ENCODE results near the gene LAMB2. TPM values are rescaled to one million over a fixed set of nuclear protein-coding genes. Genes with fewer than 3 reads are reported as not detected.
A peak's percentile ranks its signal among the peaks of the same experiment; 100 is the strongest.

The LAMB2 gene
- total RNA-seq = 100 to 1,000 TPM; 452 to 573 (median 527) TPM

GRCh38 chr3:49132437-49133225, at the start of gene LAMB2:
TSS of gene LAMB2 (minus strand) at chr3:49133050. CDS start at chr3:49132867, 183 bp downstream.
- peak; percentile 79 to 80 for DNase-seq
- WGBS, 2 donors = 9 to 11% methylated on average over 25 to 26 of the region's 28 CpGs
- intact Hi-C loops (cut with DNase I) = no loop called here
- Histone ChIP-seq H3K9me3 (no peaks in the 10 kb centered on the region), H3K27ac (peak within 1 kb of the TSS; percentile 82 to 94 (median 93)), H3K27me3 (no peaks in the 10 kb centered on the region), H3K4me3 (replicated peaks in 1 of 3) (peak within 1 kb of the TSS; percentile 11 to 93 (median 71)), H3K36me3 (peaks cover 17 to 22% of the 10 kb centered on the region in 2 donors), H3K4me1 (peaks cover 15 to 19% of the 10 kb centered on the region in 2 donors)
- TF ChIP-seq CTCF (IDR thresholded peaks at IDR 0.05) (peak in 1 of 6 experiments; percentile 7), POLR2A (IDR thresholded peaks at IDR 0.05) (peak in 1 of 2 donors; percentile 59)

GRCh38 chr3:49181351-49181750, 48.5 kb upstream of the LAMB2 start:
- Histone ChIP-seq H3K27me3 (no peaks in the 10 kb centered on the region), H3K36me3 (no peaks in the 10 kb centered on the region), H3K4me3 (replicated peaks in 1 of 3) (no peak overlapping the region), H3K27ac (peak overlapping the region; percentile 49 to 67 (median 65)), H3K4me1 (peaks cover 14 to 37% of the 10 kb centered on the region in 2 donors), H3K9me3 (no peaks in the 10 kb centered on the region)
- intact Hi-C loops (cut with DNase I) = no loop called here
- TF ChIP-seq POLR2A (IDR thresholded peaks at IDR 0.05) = no peak
- TF ChIP-seq CTCF (IDR thresholded peaks at IDR 0.05) = no peak
- WGBS, 2 donors = 36 to 40% methylated on average over 6 of the region's 6 CpGs
- peak; percentile 72 to 76 for DNase-seq

- H3K9me3 ChIP-seq = no peaks in the 10 kb centered on the region
- H3K27me3 ChIP-seq = no peaks in the 10 kb centered on the region
- H3K4me3 ChIP-seq (replicated peaks in 1 of 3) = no peak overlapping the region
- no peak for TF ChIP-seq POLR2A (IDR thresholded peaks at IDR 0.05)
- no peak for TF ChIP-seq CTCF (IDR thresholded peaks at IDR 0.05)
- no peak for DNase-seq
- intact Hi-C loops (cut with DNase I) = no loop called here
- H3K27ac ChIP-seq = peak overlapping the region in 2 of 3 donors; percentile 46 to 67
- peaks cover 14 to 41% of the 10 kb centered on the region in 2 donors for H3K4me1 ChIP-seq
- peaks cover 0 to 8% of the 10 kb centered on the region in 2 donors for H3K36me3 ChIP-seq
Observed at GRCh38 chr3:49180116-49180515, 47.3 kb upstream of the LAMB2 start.

GRCh38 chr3:49177073-49177472, 44.2 kb upstream of the LAMB2 start:
- Histone ChIP-seq H3K27ac (peak overlapping the region in 2 of 3 donors; percentile 10 to 28), H3K36me3 (peaks cover 0 to 10% of the 10 kb centered on the region in 2 donors), H3K4me1 (peaks cover 31 to 52% of the 10 kb centered on the region in 2 donors), H3K9me3 (no peaks in the 10 kb centered on the region), H3K4me3 (replicated peaks in 1 of 3) (no peak overlapping the region), H3K27me3 (no peaks in the 10 kb centered on the region)
- TF ChIP-seq CTCF (IDR thresholded peaks at IDR 0.05) (no peak), POLR2A (IDR thresholded peaks at IDR 0.05) (no peak)
- WGBS, 2 donors = 36 to 68% methylated on average over 2 of the region's 2 CpGs
- intact Hi-C loops (cut with DNase I) = loop anchor here (10.0 kb wide), 2 partner anchors 158 to 258 kb away; no protein-coding TSS in a partner anchor
- peak; percentile 28 to 30 for DNase-seq

- Histone ChIP-seq H3K27me3 (no peaks in the 10 kb centered on the region), H3K27ac (no peak overlapping the region), H3K36me3 (peaks cover 0 to 10% of the 10 kb centered on the region in 2 donors), H3K9me3 (no peaks in the 10 kb centered on the region), H3K4me1 (peaks cover 25 to 46% of the 10 kb centered on the region in 2 donors), H3K4me3 (replicated peaks in 1 of 3) (no peak overlapping the region)
- intact Hi-C loops (cut with DNase I) = loop anchor here (10.0 kb wide), 2 partner anchors 159 to 259 kb away; no protein-coding TSS in a partner anchor
- TF ChIP-seq POLR2A (IDR thresholded peaks at IDR 0.05) = no peak
- TF ChIP-seq CTCF (IDR thresholded peaks at IDR 0.05) = no peak
- no peak for DNase-seq
- WGBS, 2 donors = 85 to 92% methylated on average over 4 to 6 of the region's 8 CpGs
Observed at GRCh38 chr3:49175530-49175929, 42.7 kb upstream of the LAMB2 start.

Measured in thyroid gland (tissue), 4 donors.